ENCODE results near the gene RERG. TPM values are rescaled to one million over a fixed set of nuclear protein-coding genes. Genes with fewer than 3 reads are reported as not detected.

RERG gene
- total RNA-seq, 3 donors from 2014 or later (not counting 1 experiment from before 2014, with no cell fraction given): not detected

- DNase-seq (no peak), ATAC-seq (no peak)
- WGBS (ENCODE audit: insufficient coverage): no CpG with 5 or more reads among the region's 1 CpG
- Histone ChIP-seq H3K4me3 (ENCODE audit: low read length) (no peak overlapping the region), H3K4me1 (ENCODE audit: control insufficient read depth, insufficient read depth, low read length) (no peaks in the 10 kb centered on the region), H3K27me3 (ENCODE audit: control insufficient read depth, insufficient read depth, low read length) (peaks cover 3% of the 10 kb centered on the region), H3K36me3 (ENCODE audit: control insufficient read depth, insufficient read depth, low read length) (no peaks in the 10 kb centered on the region), H3K27ac (ENCODE audit: low read length) (no peak overlapping the region), H3K9me3 (ENCODE audit: control insufficient read depth, insufficient read depth, low read length) (no peaks in the 10 kb centered on the region)
- Mint-ChIP-seq H3K36me3 (no peaks in the 10 kb centered on the region), H3K4me1 (no peaks in the 10 kb centered on the region), H3K27ac (no peak overlapping the region), H3K4me3 (no peak overlapping the region), H3K9me3 (no peaks in the 10 kb centered on the region), H3K27me3 (ENCODE audit: low read depth in 2 of 2) (peaks cover 16 to 24% of the 10 kb centered on the region in 2 donors)
- intact Hi-C loops (cut with micrococcal nuclease): no loop called here
- TF ChIP-seq CTCF (IDR thresholded peaks at IDR 0.05): no peak
These were observed 11.4 kb downstream of the RERG start for GRCh38 chr12:15209782-15210181.

GRCh38 chr12:15208871-15209656 lies 12.2 kb downstream of the RERG start:
- Mint-ChIP-seq H3K27ac (no peak overlapping the region), H3K4me3 (no peak overlapping the region), H3K9me3 (no peaks in the 10 kb centered on the region), H3K27me3 (ENCODE audit: low read depth in 2 of 2) (peaks cover 16 to 25% of the 10 kb centered on the region in 2 donors), H3K36me3 (no peaks in the 10 kb centered on the region), H3K4me1 (no peaks in the 10 kb centered on the region)
- no peak for TF ChIP-seq CTCF (IDR thresholded peaks at IDR 0.05)
- no peak overlapping the region for H3K4me3 ChIP-seq (ENCODE audit: low read length)
- DNase-seq (no peak), ATAC-seq (no peak)
- no peaks in the 10 kb centered on the region for H3K4me1 ChIP-seq (ENCODE audit: control insufficient read depth, insufficient read depth, low read length)
- H3K27ac ChIP-seq (ENCODE audit: low read length): no peak overlapping the region
- WGBS (ENCODE audit: insufficient coverage): 87% methylated on average over 6 of the region's 7 CpGs
- no peaks in the 10 kb centered on the region for H3K9me3 ChIP-seq (ENCODE audit: control insufficient read depth, insufficient read depth, low read length)
- no peaks in the 10 kb centered on the region for H3K36me3 ChIP-seq (ENCODE audit: control insufficient read depth, insufficient read depth, low read length)
- H3K27me3 ChIP-seq (ENCODE audit: control insufficient read depth, insufficient read depth, low read length): peaks cover 3% of the 10 kb centered on the region
- intact Hi-C loops (cut with micrococcal nuclease): no loop called here

- peaks cover 3% of the 10 kb centered on the region for H3K27me3 ChIP-seq (ENCODE audit: control insufficient read depth, insufficient read depth, low read length)
- Mint-ChIP-seq H3K27ac (no peak overlapping the region), H3K36me3 (no peaks in the 10 kb centered on the region), H3K4me3 (no peak overlapping the region), H3K4me1 (no peaks in the 10 kb centered on the region), H3K9me3 (no peaks in the 10 kb centered on the region), H3K27me3 (ENCODE audit: low read depth in 2 of 2) (peaks cover 18 to 27% of the 10 kb centered on the region in 2 donors)
- no peaks in the 10 kb centered on the region for H3K36me3 ChIP-seq (ENCODE audit: control insufficient read depth, insufficient read depth, low read length)
- H3K4me1 ChIP-seq (ENCODE audit: control insufficient read depth, insufficient read depth, low read length): no peaks in the 10 kb centered on the region
- intact Hi-C loops (cut with micrococcal nuclease): no loop called here
- no peak overlapping the region for H3K4me3 ChIP-seq (ENCODE audit: low read length)
- no peak for DNase-seq
- WGBS (ENCODE audit: insufficient coverage): 73% methylated on average over 1 of the region's 2 CpGs
- TF ChIP-seq CTCF (IDR thresholded peaks at IDR 0.05): no peak
- H3K27ac ChIP-seq (ENCODE audit: low read length): no peak overlapping the region
- H3K9me3 ChIP-seq (ENCODE audit: control insufficient read depth, insufficient read depth, low read length): no peaks in the 10 kb centered on the region
- no peak for ATAC-seq
These were observed 13.1 kb downstream of the RERG start for GRCh38 chr12:15208140-15208539.

All from natural killer cell (primary cell).